ENCODE data around the gene CLEC2D. TPM values are rescaled to one million over a fixed set of nuclear protein-coding genes. Genes with fewer than 3 reads are reported as not detected.
"Not testable (repeated sequence)": the region's sequence is repeated elsewhere in the genome, so short reads cannot be mapped to it uniquely, and the experiment has no call there.

The CLEC2D gene
- total RNA-seq, 2 experiments from 2014 or later, result 190 to 212 TPM

DNA sequence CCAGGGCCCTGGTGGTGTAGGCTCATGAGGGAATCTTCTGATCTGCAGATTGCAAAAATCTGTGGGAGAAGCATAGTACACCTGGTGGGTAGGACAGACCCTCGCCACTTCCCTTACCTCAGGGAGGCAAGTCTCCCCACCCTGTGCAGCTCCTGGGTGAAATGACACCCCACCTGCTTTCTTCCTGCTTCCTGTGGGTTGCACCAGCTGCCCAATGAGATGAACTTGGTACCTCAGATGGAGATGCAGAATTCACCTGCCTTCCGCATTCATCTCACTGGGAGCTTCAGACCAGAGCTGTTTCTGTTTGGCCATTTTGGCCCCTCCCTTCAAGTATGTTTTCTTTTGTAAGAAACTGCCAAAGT lies 4.7 kb downstream of the CLEC2D start:
- POLR2A ChIA-PET, result interaction anchor here (0.9 to 3.9 kb wide), 8 partner anchors 9 to 86 kb away, joined by 3 to 31 read pairs (median 5); partner anchors contain the start of gene CD69
- Mint-ChIP-seq H3K4me3 (peak overlapping the region; percentile 93), H3K27ac (peak overlapping the region; percentile 99), H3K9me3 (ENCODE audit: low read depth) (peaks cover under 1% of the 10 kb centered on the region), H3K36me3 (ENCODE audit: low read depth) (peaks cover 91% of the 10 kb centered on the region), H3K4me1 (peaks cover 48% of the 10 kb centered on the region), H3K27me3 (no peaks in the 10 kb centered on the region)
- intact Hi-C loops (cut with DNase I, micrococcal nuclease), result loop anchor here in 1 of 2 experiments (10.0 kb wide), 1 partner anchor 1981 kb away; no protein-coding TSS in a partner anchor
- ATAC-seq, result peak; percentile 8
- peak; percentile 63 for DNase-seq
- CTCF ChIA-PET, result interaction anchor here (0.6 to 2.3 kb wide), 12 partner anchors 9 to 82 kb away, joined by 3 to 11 read pairs (median 4); no protein-coding TSS in a partner anchor

DNA sequence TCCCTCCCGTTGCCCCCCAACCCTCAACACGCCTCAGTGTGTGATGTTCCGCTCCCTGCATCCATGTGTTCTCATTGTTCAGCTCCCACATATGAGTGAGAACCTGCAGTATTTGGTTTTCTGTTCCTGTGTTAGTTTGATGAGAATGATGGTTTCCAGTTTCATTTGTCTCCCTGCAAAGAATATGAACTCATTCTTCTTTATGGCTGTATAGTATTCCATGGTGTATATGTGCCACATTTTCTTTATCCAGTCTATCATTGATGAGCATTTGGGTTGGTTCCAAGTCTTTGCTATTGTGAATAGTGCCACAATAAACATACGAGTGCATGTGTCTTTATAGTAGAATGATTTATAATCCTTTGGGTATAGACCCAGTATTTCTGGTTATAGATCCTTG lies 13.0 kb downstream of the CLEC2D start:
- peak overlapping the region; percentile 75 for H3K27ac Mint-ChIP-seq
- POLR2A ChIA-PET, result interaction anchor here (0.7 to 1.8 kb wide), 3 partner anchors 9 to 13 kb away, joined by 3 to 5 read pairs (median 5); partner anchors contain the start of gene CLEC2D
- H3K36me3 Mint-ChIP-seq (ENCODE audit: low read depth), result peaks cover 91% of the 10 kb centered on the region
- intact Hi-C loops (cut with DNase I, micrococcal nuclease); ATAC-seq; H3K27me3 Mint-ChIP-seq; DNase-seq: not testable (repeated sequence)
- CTCF ChIA-PET, result interaction anchor here (0.9 to 2.2 kb wide), 7 partner anchors 9 to 48 kb away, joined by 3 to 8 read pairs (median 5); no protein-coding TSS in a partner anchor
- H3K4me1 Mint-ChIP-seq, result peaks cover 82% of the 10 kb centered on the region
- peak overlapping the region; percentile 33 for H3K4me3 Mint-ChIP-seq
- peaks cover 35% of the 10 kb centered on the region for H3K9me3 Mint-ChIP-seq (ENCODE audit: low read depth)

DNA sequence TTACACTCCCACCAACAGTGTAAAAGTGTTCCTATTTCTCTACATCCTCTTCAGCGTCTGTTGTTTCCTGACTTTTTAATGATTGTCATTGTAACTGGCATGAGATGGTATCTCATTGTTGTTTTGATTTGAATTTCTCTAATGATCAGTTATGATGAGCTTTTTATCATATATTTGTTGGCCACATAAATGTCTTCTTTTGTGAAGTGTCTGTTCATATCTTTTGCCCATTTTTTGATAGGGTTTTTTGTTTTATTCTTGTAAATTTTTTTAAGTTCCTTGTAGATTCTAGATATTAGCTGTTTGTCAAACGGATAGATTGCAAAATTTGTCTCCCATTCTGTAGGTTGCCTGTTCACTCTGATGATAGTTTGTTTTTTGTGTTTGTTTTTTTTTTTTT lies 13.4 kb downstream of the CLEC2D start:
- ATAC-seq; intact Hi-C loops (cut with DNase I, micrococcal nuclease); DNase-seq; H3K27me3 Mint-ChIP-seq: not testable (repeated sequence)
- CTCF ChIA-PET, result interaction anchor here (1.5 to 2.2 kb wide), 2 partner anchors 10 to 35 kb away, joined by 5 to 7 read pairs; no protein-coding TSS in a partner anchor
- H3K36me3 Mint-ChIP-seq (ENCODE audit: low read depth), result peaks cover 90% of the 10 kb centered on the region
- H3K27ac Mint-ChIP-seq, result peak overlapping the region; percentile 75
- POLR2A ChIA-PET, result interaction anchor here (1.8 kb wide), 1 partner anchor 9 kb away, joined by 5 read pairs; no protein-coding TSS in a partner anchor
- peaks cover 35% of the 10 kb centered on the region for H3K9me3 Mint-ChIP-seq (ENCODE audit: low read depth)
- H3K4me1 Mint-ChIP-seq, result peaks cover 79% of the 10 kb centered on the region
- peak overlapping the region; percentile 33 for H3K4me3 Mint-ChIP-seq

DNA sequence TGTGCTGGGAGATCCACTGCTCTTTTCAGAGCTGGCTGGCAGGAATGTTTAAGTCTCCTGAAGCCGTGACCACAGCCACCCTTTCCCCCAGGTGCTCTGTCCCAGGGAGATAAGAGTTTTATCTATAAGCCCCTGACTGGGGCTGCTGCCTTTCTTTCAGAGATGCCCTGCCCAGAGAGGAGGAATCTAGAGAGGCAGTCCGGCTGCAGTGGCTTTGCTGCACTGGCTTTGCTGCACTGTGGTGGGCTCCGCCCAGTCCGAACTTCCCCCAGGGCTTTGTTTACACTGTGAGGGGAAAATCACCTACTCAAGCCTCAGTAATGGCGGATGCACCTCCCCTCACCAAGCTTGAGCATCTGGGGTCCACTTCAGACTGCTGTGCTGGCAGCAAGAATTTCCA lies 15.9 kb downstream of the CLEC2D start:
- Mint-ChIP-seq H3K4me1 (peaks cover 73% of the 10 kb centered on the region), H3K27ac (peak overlapping the region; percentile 60), H3K36me3 (ENCODE audit: low read depth) (peaks cover 93% of the 10 kb centered on the region), H3K9me3 (ENCODE audit: low read depth) (peaks cover 37% of the 10 kb centered on the region)
- H3K4me3 Mint-ChIP-seq; intact Hi-C loops (cut with DNase I, micrococcal nuclease); H3K27me3 Mint-ChIP-seq; ATAC-seq; DNase-seq: not testable (repeated sequence)
- POLR2A ChIA-PET, result interaction anchor here (0.6 kb wide), 1 partner anchor 359 kb away, joined by 3 read pairs; no protein-coding TSS in a partner anchor
- CTCF ChIA-PET, result interaction anchor here (1.0 to 1.4 kb wide), 2 partner anchors 23 to 49 kb away, joined by 3 to 4 read pairs; no protein-coding TSS in a partner anchor

DNA sequence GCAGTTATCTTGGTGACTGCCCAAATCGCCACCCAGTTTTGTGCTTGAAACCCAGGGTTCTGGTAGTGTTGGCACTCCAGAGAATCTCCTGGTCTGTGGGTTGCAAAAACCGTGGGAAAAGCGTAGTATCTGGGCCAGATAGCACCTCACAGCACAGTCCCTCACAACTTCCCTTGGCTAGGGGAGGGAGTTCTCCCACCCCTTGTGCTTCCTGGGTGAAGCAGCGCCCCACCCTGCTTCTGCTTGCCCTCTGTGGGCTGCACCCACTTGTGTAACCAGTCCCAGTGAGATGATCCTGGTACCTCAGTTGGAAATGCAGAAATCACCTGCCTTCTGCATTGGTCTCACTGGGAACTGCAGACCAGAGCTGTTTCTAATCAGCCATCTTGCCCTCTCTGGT lies 16.4 kb downstream of the CLEC2D start:
- peak overlapping the region; percentile 70 for H3K27ac Mint-ChIP-seq
- intact Hi-C loops (cut with DNase I, micrococcal nuclease), result no loop called here
- no peak overlapping the region for H3K4me3 Mint-ChIP-seq
- no peak for DNase-seq
- ChIA-PET POLR2A (interaction anchor here (0.6 to 1.2 kb wide), 2 partner anchors 15 to 359 kb away, joined by 3 to 5 read pairs; no protein-coding TSS in a partner anchor), CTCF (interaction anchor here (1.0 to 1.4 kb wide), 2 partner anchors 12 to 22 kb away, joined by 3 to 4 read pairs; no protein-coding TSS in a partner anchor)
- ATAC-seq, result no peak
- H3K4me1 Mint-ChIP-seq, result peaks cover 69% of the 10 kb centered on the region
- H3K36me3 Mint-ChIP-seq (ENCODE audit: low read depth), result peaks cover 92% of the 10 kb centered on the region
- H3K9me3 Mint-ChIP-seq (ENCODE audit: low read depth), result peaks cover 36% of the 10 kb centered on the region
- no peaks in the 10 kb centered on the region for H3K27me3 Mint-ChIP-seq

DNA sequence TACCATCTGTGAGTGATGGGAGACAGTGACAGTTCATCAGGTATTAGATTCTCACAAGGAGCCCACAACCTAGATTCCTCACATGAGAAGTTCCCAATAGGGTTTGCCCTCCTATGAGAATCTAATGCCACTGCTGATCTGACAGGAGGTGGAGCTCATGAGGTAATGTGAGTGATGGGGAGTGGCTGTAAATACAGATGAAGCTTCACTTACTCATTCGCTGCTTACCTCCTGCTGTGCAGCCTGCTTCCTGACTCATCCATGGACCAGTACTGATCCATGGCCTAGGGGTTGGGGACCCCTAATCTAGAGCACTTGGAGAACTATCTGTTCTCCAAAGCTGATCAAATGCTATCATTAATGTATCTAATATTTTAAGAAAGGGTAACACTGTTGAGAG lies 17.7 kb downstream of the CLEC2D start:
- peaks cover 68% of the 10 kb centered on the region for H3K4me1 Mint-ChIP-seq
- ATAC-seq (peak; percentile 68), DNase-seq (no peak)
- no peak overlapping the region for H3K4me3 Mint-ChIP-seq
- no peaks in the 10 kb centered on the region for H3K27me3 Mint-ChIP-seq
- intact Hi-C loops (cut with DNase I, micrococcal nuclease), result no loop called here
- H3K9me3 Mint-ChIP-seq (ENCODE audit: low read depth), result peaks cover 35% of the 10 kb centered on the region
- ChIA-PET POLR2A (interaction anchor here (1.0 to 1.2 kb wide), 2 partner anchors 13 to 16 kb away, joined by 5 read pairs; no protein-coding TSS in a partner anchor), CTCF (interaction anchor here (0.6 to 2.9 kb wide), 7 partner anchors 11 to 770 kb away, joined by 3 to 13 read pairs (median 3); no protein-coding TSS in a partner anchor)
- H3K36me3 Mint-ChIP-seq (ENCODE audit: low read depth), result peaks cover 94% of the 10 kb centered on the region
- H3K27ac Mint-ChIP-seq, result no peak overlapping the region

DNA sequence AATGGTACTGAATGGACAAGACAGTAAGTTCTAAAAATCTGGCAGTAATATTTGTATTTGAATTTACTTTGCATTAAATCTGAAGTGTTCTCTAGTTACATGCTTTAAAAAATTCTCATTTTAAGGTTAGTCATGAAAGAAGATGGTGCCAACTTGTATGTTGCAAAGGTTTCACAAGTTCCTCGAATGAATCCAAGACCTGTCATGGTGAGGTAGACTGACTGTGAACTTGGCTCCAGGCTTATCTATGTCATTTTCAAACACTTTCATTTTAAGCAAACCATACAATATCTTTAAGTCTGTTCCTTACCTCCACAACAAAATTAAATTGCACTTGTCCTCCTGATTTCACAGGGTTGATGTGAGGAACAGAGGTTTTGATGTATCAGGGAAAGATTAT lies 23.4 kb downstream of the CLEC2D start:
- Mint-ChIP-seq H3K4me3 (no peak overlapping the region), H3K4me1 (peaks cover 42% of the 10 kb centered on the region), H3K27me3 (no peaks in the 10 kb centered on the region), H3K27ac (peak overlapping the region; percentile 61), H3K9me3 (ENCODE audit: low read depth) (peaks cover 44% of the 10 kb centered on the region), H3K36me3 (ENCODE audit: low read depth) (peaks cover 92% of the 10 kb centered on the region)
- CTCF ChIA-PET, result interaction anchor here (1.9 kb wide), 1 partner anchor 13 kb away, joined by 5 read pairs; no protein-coding TSS in a partner anchor
- POLR2A ChIA-PET, result no interaction called here
- intact Hi-C loops (cut with DNase I, micrococcal nuclease), result no loop called here
- DNase-seq, result no peak
- ATAC-seq, result no peak

DNA sequence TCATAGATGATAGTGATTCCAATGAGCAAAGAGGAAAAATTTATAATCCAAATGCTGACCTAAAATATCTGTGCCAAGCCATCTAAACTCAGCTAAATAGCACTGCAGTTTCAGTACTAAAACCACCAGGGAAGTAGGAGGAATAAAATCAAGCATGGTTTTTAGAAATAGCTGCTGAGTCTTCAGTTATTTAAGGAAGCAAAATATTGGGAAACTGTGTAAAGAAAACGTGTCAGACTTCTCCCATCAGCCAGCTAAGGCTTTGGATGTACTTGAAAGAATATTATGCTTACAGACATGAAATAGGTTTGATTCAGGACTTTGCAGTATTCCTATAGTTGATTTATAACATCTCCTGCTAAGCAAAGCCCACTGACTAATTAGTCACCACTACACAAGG lies 24.7 kb downstream of the CLEC2D start:
- Mint-ChIP-seq H3K4me1 (peaks cover 45% of the 10 kb centered on the region), H3K27ac (peak overlapping the region; percentile 47), H3K36me3 (ENCODE audit: low read depth) (peaks cover 85% of the 10 kb centered on the region), H3K27me3 (no peaks in the 10 kb centered on the region), H3K9me3 (ENCODE audit: low read depth) (peaks cover 40% of the 10 kb centered on the region), H3K4me3 (no peak overlapping the region)
- ChIA-PET CTCF (interaction anchor here (0.7 to 1.9 kb wide), 3 partner anchors 12 to 15 kb away, joined by 3 to 5 read pairs (median 3); no protein-coding TSS in a partner anchor), POLR2A (interaction anchor here (0.5 kb wide), 1 partner anchor 25 kb away, joined by 5 read pairs; the partner anchor contains the start of gene CLEC2D)
- no peak for ATAC-seq
- intact Hi-C loops (cut with DNase I, micrococcal nuclease), result no loop called here
- DNase-seq, result no peak

DNA sequence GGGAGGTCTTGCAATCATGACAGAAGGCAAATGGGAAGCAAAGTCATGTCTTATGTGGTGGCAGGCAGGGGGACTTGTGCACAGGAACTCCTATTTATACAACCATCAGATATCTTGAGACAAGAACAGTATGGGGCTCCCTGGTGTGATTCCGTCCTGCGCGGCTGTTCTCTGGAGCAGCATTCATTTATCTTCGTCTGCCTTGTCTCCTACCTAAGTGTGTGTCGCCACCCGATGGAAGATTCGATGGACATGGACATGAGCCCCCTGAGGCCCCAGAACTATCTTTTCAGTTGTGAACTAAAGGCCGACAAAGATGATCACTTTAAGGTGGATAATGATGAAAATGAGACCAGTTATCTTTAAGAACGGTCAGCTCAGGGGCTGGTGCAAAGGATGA lies 25.6 kb downstream of the CLEC2D start:
- peaks cover 76% of the 10 kb centered on the region for H3K36me3 Mint-ChIP-seq (ENCODE audit: low read depth)
- H3K4me3 Mint-ChIP-seq; ATAC-seq; H3K27me3 Mint-ChIP-seq; intact Hi-C loops (cut with DNase I, micrococcal nuclease); POLR2A ChIA-PET; DNase-seq: not testable (repeated sequence)
- H3K27ac Mint-ChIP-seq, result peak overlapping the region; percentile 26
- H3K4me1 Mint-ChIP-seq, result peaks cover 45% of the 10 kb centered on the region
- H3K9me3 Mint-ChIP-seq (ENCODE audit: low read depth), result peaks cover 33% of the 10 kb centered on the region
- CTCF ChIA-PET, result interaction anchor here (0.8 kb wide), 1 partner anchor 12 kb away, joined by 3 read pairs; no protein-coding TSS in a partner anchor

DNA sequence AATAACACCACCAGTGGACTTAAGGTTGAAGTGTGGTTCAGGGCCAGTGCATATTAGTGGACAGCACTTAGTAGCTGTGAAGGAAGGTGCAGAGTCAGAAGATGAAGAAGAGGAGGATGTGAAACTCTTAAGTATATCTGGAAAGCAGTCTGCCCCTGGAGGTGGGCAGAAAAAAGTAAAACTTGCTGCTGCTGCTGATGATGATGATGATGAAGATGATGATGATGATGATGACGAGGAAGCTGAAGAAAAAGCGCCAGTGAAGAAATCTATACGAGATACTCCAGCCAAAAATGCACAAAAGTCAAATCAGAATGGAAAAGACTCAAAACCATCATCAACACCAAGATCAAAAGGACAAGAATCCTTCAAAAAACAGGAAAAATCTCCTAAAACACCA lies 26.1 kb downstream of the CLEC2D start:
- ATAC-seq; DNase-seq; POLR2A ChIA-PET; H3K4me3 Mint-ChIP-seq; intact Hi-C loops (cut with DNase I, micrococcal nuclease); H3K27me3 Mint-ChIP-seq: not testable (repeated sequence)
- Mint-ChIP-seq H3K4me1 (peaks cover 50% of the 10 kb centered on the region), H3K27ac (peak overlapping the region; percentile 26), H3K9me3 (ENCODE audit: low read depth) (peaks cover 33% of the 10 kb centered on the region), H3K36me3 (ENCODE audit: low read depth) (peaks cover 72% of the 10 kb centered on the region)
- CTCF ChIA-PET, result interaction anchor here (0.8 kb wide), 1 partner anchor 12 kb away, joined by 3 read pairs; no protein-coding TSS in a partner anchor

DNA sequence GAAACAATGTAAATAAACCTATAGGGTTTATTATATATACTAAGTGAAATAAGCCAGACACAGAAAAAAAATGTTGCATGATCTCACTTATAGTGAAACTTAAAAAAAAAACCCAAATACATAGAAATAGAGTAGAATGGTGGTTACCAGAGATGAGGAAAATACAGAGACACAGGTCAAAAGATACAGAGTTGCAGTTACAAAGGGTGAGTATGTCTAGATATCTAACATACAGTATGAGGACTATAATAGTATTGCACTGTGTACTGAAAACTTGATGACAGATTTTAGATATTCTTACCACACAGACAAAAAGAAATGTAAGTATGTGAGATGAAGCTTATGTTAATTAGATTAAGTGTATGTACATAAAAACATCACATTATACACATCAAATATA lies 28.1 kb downstream of the CLEC2D start:
- Mint-ChIP-seq H3K4me1 (peaks cover 61% of the 10 kb centered on the region), H3K36me3 (ENCODE audit: low read depth) (peaks cover 53% of the 10 kb centered on the region), H3K9me3 (ENCODE audit: low read depth) (peaks cover 27% of the 10 kb centered on the region), H3K27ac (no peak overlapping the region), H3K27me3 (no peaks in the 10 kb centered on the region), H3K4me3 (no peak overlapping the region)
- ATAC-seq (peak; percentile 30), DNase-seq (no peak)
- ChIA-PET POLR2A (interaction anchor here (0.7 kb wide), 1 partner anchor 50 kb away, joined by 3 read pairs; no protein-coding TSS in a partner anchor), CTCF (interaction anchor here (0.6 to 1.2 kb wide), 4 partner anchors 10 to 64 kb away, joined by 3 to 4 read pairs (median 3); partner anchors contain the start of gene CLEC2D)
- intact Hi-C loops (cut with DNase I, micrococcal nuclease), result no loop called here
